SK-N-SH treated with all-trans-retinoic acid at 6 μM for 48 hours (cell line): ENCODE measurements around the gene RPL18A.

Experiments
- GLIS3 ChIP-seq: fragments of 250-450 bp; sonication (Bioruptor Pico); IDR thresholded peaks from 2 replicates; pipeline ENCODE4 v1.5.0; 2020; ENCODE audit warnings: mild to moderate bottlenecking, moderate library complexity
- RARB ChIP-seq: fragments of 250-450 bp; sonication (Bioruptor Pico); IDR thresholded peaks from 2 replicates; pipeline ENCODE4 v1.8.0; 2021; ENCODE audit warnings: mild to moderate bottlenecking, moderate library complexity
- ZFP3 ChIP-seq: fragments of 250-450 bp; sonication (Bioruptor Pico); IDR thresholded peaks from 2 replicates; pipeline ENCODE4 v1.5.0; 2020; ENCODE audit warnings: mild to moderate bottlenecking, moderate library complexity

DNA sequence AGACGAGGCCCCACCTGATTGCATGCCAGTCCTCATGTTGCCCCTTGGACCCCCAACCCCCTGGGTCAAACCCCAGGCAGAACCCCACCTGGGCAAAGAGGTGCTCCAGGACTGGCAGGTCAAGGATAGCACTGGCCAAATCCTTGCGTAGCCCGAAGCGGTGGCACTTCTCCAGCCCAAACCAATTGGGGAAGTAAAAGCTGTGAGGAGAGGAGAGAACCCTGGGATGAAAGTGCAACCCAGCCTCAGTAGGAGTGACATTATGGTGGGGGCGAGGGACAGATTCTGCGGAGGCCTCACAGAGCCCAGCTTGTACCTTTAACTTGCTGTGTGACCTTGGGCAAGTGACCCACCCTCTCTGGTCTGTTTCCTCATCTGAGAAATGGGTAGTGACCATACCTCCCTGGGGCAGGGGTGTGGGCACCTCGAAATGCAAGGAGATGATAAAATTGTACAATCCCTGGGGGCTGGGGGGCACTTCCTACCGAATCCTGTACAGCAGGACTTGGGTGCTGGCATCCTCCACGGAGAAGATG, 16.4 kb upstream of the RPL18A start:
- TF ChIP-seq GLIS3 (no peak), RARB (no peak), ZFP3 (CRISPR knock-in tag) (no peak)
